CD14-positive monocyte (primary cell): Measurements from ENCODE around the gene PMEPA1. TPM values are rescaled to one million over a fixed set of nuclear protein-coding genes. Genes with fewer than 3 reads are reported as not detected.

Source experiments
- DNase-seq, 3 donors: peaks; one replicate each; pipeline ENCODE4 v3.0.0-alpha.2; 2011 to 2022
- H2AFZ ChIP-seq: 2 replicates; pipeline ENCODE4 v1.6.0; 2012; ENCODE audit warnings: mild to moderate bottlenecking, low read depth, low read length, inconsistent platforms; ENCODE audit not compliant: insufficient read depth, poor library complexity, severe bottlenecking
- H3K27ac ChIP-seq, 2 donors: 1 replicate in 1 of 2; 2 replicates in 1 of 2; pipeline ENCODE4 v1.5.1; 2012 to 2013; ENCODE audit warnings: low read length in 2 of 2, control low read depth in 1 of 2, inconsistent platforms in 1 of 2, low read depth in 1 of 2, mild to moderate bottlenecking in 1 of 2
- H3K27me3 ChIP-seq, 2 donors: one replicate each; pipeline versions ENCODE4 v1.6.0 to v1.6.1; 2011 to 2013; ENCODE audit warnings: low read length in 2 of 2; ENCODE audit not compliant: control insufficient read depth in 2 of 2, insufficient read depth in 2 of 2
- H3K36me3 ChIP-seq, 2 donors: replicated peaks in 1 of 2; 1 replicate in 1 of 2; 2 replicates in 1 of 2; pipeline versions ENCODE4 v1.5.1 to v1.6.1; 2012 to 2013; ENCODE audit warnings: low read length in 2 of 2, control low read depth in 1 of 2, inconsistent platforms in 1 of 2, mild to moderate bottlenecking in 1 of 2; ENCODE audit not compliant: insufficient read depth in 2 of 2, control insufficient read depth in 1 of 2
- H3K4me1 ChIP-seq, 2 donors: 1 replicate in 1 of 2; 2 replicates in 1 of 2; pipeline versions ENCODE4 v1.5.1 to v1.6.1; 2012 to 2013; ENCODE audit warnings: low read length in 2 of 2, control low read depth in 1 of 2, inconsistent platforms in 1 of 2, mild to moderate bottlenecking in 1 of 2, moderate library complexity in 1 of 2; ENCODE audit not compliant: insufficient read depth in 2 of 2, control insufficient read depth in 1 of 2
- H3K4me2 ChIP-seq: replicated peaks from 2 replicates; pipeline ENCODE3; 2012; ENCODE audit warnings: low read length, moderate library complexity, mild to moderate bottlenecking; ENCODE audit not compliant: poor library complexity, severe bottlenecking; ENCODE audit errors: extremely low read depth
- H3K4me3 ChIP-seq, 3 experiments: fragments of 200-600 bp in 1 of 3; sonication (generic) in 1 of 3; replicated peaks in 1 of 3; 1 replicate in 2 of 3; 2 replicates in 1 of 3; pipeline ENCODE4 v1.5.1; 2011 to 2013; ENCODE audit warnings: low read length in 3 of 3, mild to moderate bottlenecking in 3 of 3, control low read depth in 2 of 3, low read depth in 2 of 3, inconsistent platforms in 1 of 3, moderate library complexity in 1 of 3
- H3K79me2 ChIP-seq: 2 replicates; pipeline ENCODE4 v1.6.0; 2012; ENCODE audit warnings: mild to moderate bottlenecking, control low read depth, inconsistent platforms, low read length, moderate library complexity; ENCODE audit not compliant: insufficient read depth
- H3K9ac ChIP-seq: 2 replicates; pipeline ENCODE4 v1.6.0; 2017; ENCODE audit warnings: low read length, mild to moderate bottlenecking; ENCODE audit not compliant: insufficient read depth, poor library complexity, severe bottlenecking
- H3K9me3 ChIP-seq, 2 donors: replicated peaks in 1 of 2; 1 replicate in 1 of 2; 2 replicates in 1 of 2; pipeline versions ENCODE4 v1.5.1 to v1.6.1; 2012 to 2013; ENCODE audit warnings: low read length in 2 of 2, control low read depth in 1 of 2; ENCODE audit not compliant: control insufficient read depth in 1 of 2, insufficient read depth in 1 of 2
- H4K20me1 ChIP-seq: 2 replicates; pipeline ENCODE4 v1.6.0; 2012; ENCODE audit warnings: mild to moderate bottlenecking, low read length, control low read depth, moderate library complexity; ENCODE audit not compliant: insufficient read depth
- H3K27ac Mint-ChIP-seq, 7 donors: one replicate each; pipeline ENCODE4 v1.8.0; 2020; ENCODE audit warnings: mild to moderate bottlenecking in 7 of 7, mixed read lengths in 7 of 7, moderate library complexity in 6 of 7, inconsistent platforms in 2 of 7
- H3K27me3 Mint-ChIP-seq, 3 donors: one replicate each; pipeline ENCODE4 v1.8.0; 2021 to 2022; ENCODE audit warnings: low read depth in 3 of 3, mild to moderate bottlenecking in 3 of 3, mixed read lengths in 3 of 3, moderate library complexity in 3 of 3, inconsistent platforms in 1 of 3
- H3K36me3 Mint-ChIP-seq, 2 donors: one replicate each; pipeline ENCODE4 v1.8.0; 2020; ENCODE audit warnings: mixed read lengths in 2 of 2, inconsistent platforms in 1 of 2, mild to moderate bottlenecking in 1 of 2
- H3K4me1 Mint-ChIP-seq: one replicate; pipeline ENCODE4 v1.8.0; 2020; ENCODE audit warnings: mild to moderate bottlenecking, mixed read lengths
- H3K4me3 Mint-ChIP-seq, 2 donors: one replicate each; pipeline ENCODE4 v1.8.0; 2020; ENCODE audit warnings: mild to moderate bottlenecking in 2 of 2, mixed read lengths in 2 of 2, moderate library complexity in 1 of 2
- H3K9me3 Mint-ChIP-seq, 7 donors: one replicate each; pipeline ENCODE4 v1.8.0; 2020 to 2022; ENCODE audit warnings: mixed read lengths in 7 of 7, mild to moderate bottlenecking in 6 of 7, moderate library complexity in 6 of 7, inconsistent platforms in 2 of 7
- WGBS: methylation state at CpG from one replicate; pipeline ENCODE4 v1.1.5; 2013; ENCODE audit warnings: missing lambda C conversion rate; ENCODE audit not compliant: insufficient coverage; 5-methylcytosine and 5-hydroxymethylcytosine counted together
- intact Hi-C, 2 donors: fragments of 100-400 bp; cut with micrococcal nuclease; formaldehyde crosslinking; loops; one replicate each; pipeline versions ENCODE4 v1.15.0 to v1.15.1; 2023
- polyA plus RNA-seq, 3 donors: library from polyadenylated mRNA; depleted of rRNA in 1 of 3; unstranded in 2 of 3; stranded (reverse) in 1 of 3; fragments of 300-500 nt in 2 of 3; fragments of >200 nt in 1 of 3; fragmentation: Illumina TruSeq in 2 of 3; gene quantifications; 1 replicate in 2 of 3; 2 replicates in 1 of 3; pipeline ENCODE4 v1.2.3, GENCODE V29; 2012 to 2021
- TF ChIP-seq, protein P1 (sequence below): fragments of 200-600 bp; IDR thresholded peaks from one replicate; pipeline ENCODE4 v1.8.0; 2022; ENCODE audit warnings: antibody characterized with exemption, mild to moderate bottlenecking

Gene PMEPA1
- polyA plus RNA-seq, 3 donors = 0.12 to 0.73 (median 0.59) TPM

DNA sequence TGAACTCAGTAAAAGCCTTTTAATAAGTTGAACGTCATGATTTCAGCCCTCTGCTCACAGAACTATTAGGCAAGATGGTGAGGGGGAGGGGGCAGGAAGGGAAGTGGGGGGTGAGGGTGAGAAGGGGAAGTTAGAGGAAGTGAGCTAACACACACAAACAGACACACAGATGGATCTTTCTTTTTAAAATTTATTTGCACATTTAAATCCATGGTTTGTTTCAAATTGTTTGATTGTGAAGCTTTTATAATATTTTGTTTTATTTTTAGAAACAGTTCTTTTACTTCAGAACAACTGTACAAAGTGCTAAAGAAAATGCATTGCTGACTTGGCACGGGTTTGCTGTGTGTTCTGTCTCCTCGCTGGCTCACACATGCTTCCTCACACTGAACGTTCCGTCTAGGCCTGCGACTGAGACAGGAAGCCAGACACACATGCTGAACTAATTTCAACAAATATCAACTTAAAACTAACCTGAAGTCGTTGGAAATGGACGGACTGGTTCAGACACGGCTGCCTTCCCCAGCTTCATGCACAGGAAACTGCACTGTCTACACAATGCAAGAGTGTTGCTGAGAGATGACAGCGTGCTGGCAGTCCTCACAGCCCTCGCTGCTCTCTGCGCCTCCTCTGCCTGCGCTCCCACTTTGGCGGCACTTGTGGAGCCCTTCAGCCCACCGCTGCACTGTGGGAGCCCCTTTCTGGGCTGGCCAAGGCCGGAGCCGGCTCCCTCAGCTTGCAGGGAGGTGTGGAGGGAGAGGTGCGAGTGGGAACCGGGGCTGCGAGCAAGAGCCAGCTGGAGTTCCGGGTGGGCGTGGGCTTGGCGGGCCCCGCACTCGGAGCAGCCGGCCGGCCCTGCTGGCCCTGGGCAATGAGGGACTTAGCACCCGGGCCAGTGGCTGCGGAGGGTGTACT is 81.5 kb downstream of the PMEPA1 start:
- DNase-seq = peak; percentile 80 to 90 (median 84)
- peaks cover 40 to 46% of the 10 kb centered on the region in 2 donors for H3K4me1 ChIP-seq
- peak overlapping the region; percentile 51 for H3K4me2 ChIP-seq
- Mint-ChIP-seq H3K27ac (peak overlapping the region; percentile 94 to 98 (median 96)), H3K9me3 (peaks cover 19 to 28% (median 22%) of the 10 kb centered on the region in 7 donors), H3K4me1 (peaks cover 39% of the 10 kb centered on the region), H3K27me3 (peaks cover 0 to 6% (median 6%) of the 10 kb centered on the region in 3 donors), H3K4me3 (peak overlapping the region; percentile 39 to 82), H3K36me3 (peaks cover 16 to 21% of the 10 kb centered on the region in 2 donors)
- intact Hi-C loops = loop anchor here in 1 of 2 donors (5.0 to 10.0 kb wide), 3 partner anchors 86 to 254 kb away; partner anchors contain the start of gene PMEPA1
- peaks cover 0 to 11% of the 10 kb centered on the region in 2 donors for H3K36me3 ChIP-seq
- H3K27me3 ChIP-seq = peaks cover 2 to 4% of the 10 kb centered on the region in 2 donors
- peak overlapping the region; percentile 28 for H3K9ac ChIP-seq
- H3K9me3 ChIP-seq = peaks cover 9 to 13% of the 10 kb centered on the region in 2 donors
- peak overlapping the region; percentile 62 for H2AFZ ChIP-seq
- peak overlapping the region; percentile 78 to 87 for H3K27ac ChIP-seq
- peak overlapping the region in 1 of 3 experiments; percentile 50 for H3K4me3 ChIP-seq
- TF ChIP-seq, protein P1, sequence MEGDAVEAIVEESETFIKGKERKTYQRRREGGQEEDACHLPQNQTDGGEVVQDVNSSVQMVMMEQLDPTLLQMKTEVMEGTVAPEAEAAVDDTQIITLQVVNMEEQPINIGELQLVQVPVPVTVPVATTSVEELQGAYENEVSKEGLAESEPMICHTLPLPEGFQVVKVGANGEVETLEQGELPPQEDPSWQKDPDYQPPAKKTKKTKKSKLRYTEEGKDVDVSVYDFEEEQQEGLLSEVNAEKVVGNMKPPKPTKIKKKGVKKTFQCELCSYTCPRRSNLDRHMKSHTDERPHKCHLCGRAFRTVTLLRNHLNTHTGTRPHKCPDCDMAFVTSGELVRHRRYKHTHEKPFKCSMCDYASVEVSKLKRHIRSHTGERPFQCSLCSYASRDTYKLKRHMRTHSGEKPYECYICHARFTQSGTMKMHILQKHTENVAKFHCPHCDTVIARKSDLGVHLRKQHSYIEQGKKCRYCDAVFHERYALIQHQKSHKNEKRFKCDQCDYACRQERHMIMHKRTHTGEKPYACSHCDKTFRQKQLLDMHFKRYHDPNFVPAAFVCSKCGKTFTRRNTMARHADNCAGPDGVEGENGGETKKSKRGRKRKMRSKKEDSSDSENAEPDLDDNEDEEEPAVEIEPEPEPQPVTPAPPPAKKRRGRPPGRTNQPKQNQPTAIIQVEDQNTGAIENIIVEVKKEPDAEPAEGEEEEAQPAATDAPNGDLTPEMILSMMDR = no peak
- peaks cover 20% of the 10 kb centered on the region for H3K79me2 ChIP-seq
- 0% methylated on average over 9 of the region's 29 CpGs for WGBS
- no peaks in the 10 kb centered on the region for H4K20me1 ChIP-seq

DNA sequence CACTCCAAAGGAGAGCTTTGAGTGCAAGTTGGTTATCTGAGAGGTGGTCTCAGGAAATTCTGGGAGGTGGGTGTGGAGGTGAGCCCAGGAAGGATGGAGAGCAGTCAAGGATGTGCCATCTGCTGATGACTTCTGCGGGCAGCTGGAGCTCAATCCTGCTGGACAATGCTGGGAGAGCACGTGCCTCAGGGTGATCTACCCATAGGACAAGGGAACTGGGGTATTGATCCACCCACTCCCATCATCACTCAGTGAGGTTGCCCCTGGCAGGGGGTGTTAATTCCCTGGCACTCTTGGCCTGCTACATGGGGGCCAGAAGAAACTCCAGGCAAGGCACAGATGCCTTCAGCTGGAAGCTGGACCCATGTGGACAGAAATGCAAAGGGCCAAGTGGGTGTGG is 82.5 kb downstream of the PMEPA1 start:
- H3K36me3 ChIP-seq = peaks cover 0 to 11% of the 10 kb centered on the region in 2 donors
- Mint-ChIP-seq H3K36me3 (peaks cover 16 to 21% of the 10 kb centered on the region in 2 donors), H3K27me3 (peaks cover 0 to 3% (median 3%) of the 10 kb centered on the region in 3 donors), H3K4me3 (peak overlapping the region; percentile 39 to 75), H3K9me3 (peaks cover 19 to 28% (median 22%) of the 10 kb centered on the region in 7 donors), H3K4me1 (peaks cover 45% of the 10 kb centered on the region), H3K27ac (peak overlapping the region; percentile 94 to 98 (median 96))
- WGBS = 50% methylated on average over 1 of the region's 2 CpGs
- TF ChIP-seq, protein P1 = no peak
- peak overlapping the region in 1 of 3 experiments; percentile 50 for H3K4me3 ChIP-seq
- no peak for DNase-seq
- peak overlapping the region; percentile 51 for H3K4me2 ChIP-seq
- no peak overlapping the region for H3K9ac ChIP-seq
- peak overlapping the region; percentile 78 to 87 for H3K27ac ChIP-seq
- no peaks in the 10 kb centered on the region for H4K20me1 ChIP-seq
- H3K27me3 ChIP-seq = peaks cover 0 to 2% of the 10 kb centered on the region in 2 donors
- H2AFZ ChIP-seq = peak overlapping the region; percentile 48
- peaks cover 40 to 46% of the 10 kb centered on the region in 2 donors for H3K4me1 ChIP-seq
- peaks cover 20% of the 10 kb centered on the region for H3K79me2 ChIP-seq
- intact Hi-C loops = loop anchor here in 1 of 2 donors (5.0 to 10.0 kb wide), 3 partner anchors 87 to 253 kb away; partner anchors contain the start of gene PMEPA1
- H3K9me3 ChIP-seq = peaks cover 9 to 13% of the 10 kb centered on the region in 2 donors
